Fibroblast of lung (primary cell): ENCODE data around the gene PRR35. TPM values are rescaled to one million over a fixed set of nuclear protein-coding genes. Genes with fewer than 3 reads are reported as not detected.

Source experiments
- DNase-seq, 2 donors: peaks; one replicate each; pipeline versions ENCODE4 v3.0.0 to v3.0.0-alpha.2; 2010; ENCODE audit warnings: low read depth in 2 of 2
- H2AFZ ChIP-seq: 2 replicates; pipeline ENCODE4 v1.5.1; 2012; ENCODE audit warnings: low read length, control low read depth, inconsistent platforms
- H3K27ac ChIP-seq: 2 replicates; pipeline ENCODE4 v1.5.1; 2011; ENCODE audit warnings: low read length, control low read depth; ENCODE audit not compliant: insufficient read depth
- H3K27me3 ChIP-seq: 2 replicates; pipeline ENCODE4 v1.5.1; 2011; ENCODE audit warnings: mild to moderate bottlenecking, low read length; ENCODE audit not compliant: control insufficient read depth, insufficient read depth
- H3K36me3 ChIP-seq: 2 replicates; pipeline ENCODE4 v1.5.1; 2011; ENCODE audit warnings: low read length; ENCODE audit not compliant: control insufficient read depth, insufficient read depth
- H3K4me1 ChIP-seq: 2 replicates; pipeline ENCODE4 v1.5.1; 2011; ENCODE audit warnings: low read length; ENCODE audit not compliant: control insufficient read depth, insufficient read depth; ENCODE audit errors: extremely low read depth
- H3K4me2 ChIP-seq: 2 replicates; pipeline ENCODE4 v1.5.1; 2011; ENCODE audit warnings: low read length, control low read depth; ENCODE audit not compliant: insufficient read depth; ENCODE audit errors: extremely low read depth
- H3K4me3 ChIP-seq, 4 experiments: fragments of 200-600 bp in 1 of 4; sonication (generic) in 1 of 4; replicated peaks in 1 of 4; 2 replicates each; pipeline ENCODE4 v1.5.1; 2011 to 2016; ENCODE audit warnings: low read length in 4 of 4, low read depth in 3 of 4, mild to moderate bottlenecking in 3 of 4, control low read depth in 2 of 4, inconsistent platforms in 1 of 4, mixed read lengths in 1 of 4; ENCODE audit not compliant: insufficient read depth in 1 of 4; ENCODE audit errors: control extremely low read depth in 1 of 4
- H3K79me2 ChIP-seq: 2 replicates; pipeline ENCODE4 v1.5.1; 2012; ENCODE audit warnings: mild to moderate bottlenecking, low read length, inconsistent platforms; ENCODE audit not compliant: control insufficient read depth, insufficient read depth
- H3K9ac ChIP-seq: 2 replicates; pipeline ENCODE4 v1.5.1; 2011; ENCODE audit warnings: mild to moderate bottlenecking, low read length, control low read depth; ENCODE audit not compliant: insufficient read depth
- H3K9me3 ChIP-seq: 2 replicates; pipeline ENCODE4 v1.5.1; 2012; ENCODE audit warnings: low read depth, low read length; ENCODE audit not compliant: control insufficient read depth, insufficient read depth
- H4K20me1 ChIP-seq: 2 replicates; pipeline ENCODE4 v1.5.1; 2011; ENCODE audit warnings: low read length; ENCODE audit not compliant: control insufficient read depth, insufficient read depth; ENCODE audit errors: extremely low read depth
- EZH2 ChIP-seq: IDR thresholded peaks from 2 replicates; pipeline ENCODE4 v1.5.1; 2012; ENCODE audit warnings: low read length, control low read depth, mild to moderate bottlenecking; ENCODE audit errors: missing control alignments
- polyA plus RNA-seq, 2 donors: library from polyadenylated mRNA; depleted of rRNA in 1 of 2; stranded (reverse) in 1 of 2; unstranded in 1 of 2; fragments of >200 nt; gene quantifications; 2 replicates each; pipeline ENCODE4 v1.2.1, GENCODE V29; 2011 to 2012; ENCODE audit warnings: missing spikeins in 1 of 2
- total RNA-seq: library from RNA; depleted of rRNA; stranded (reverse); fragments of >200 nt; gene quantifications from 2 replicates; pipeline ENCODE4 v1.2.1, GENCODE V29; 2014
- TF ChIP-seq, protein P1 (sequence below), 2 donors: IDR thresholded peaks in 1 of 2; conservative IDR thresholded peaks in 1 of 2; 1 replicate in 1 of 2; 2 replicates in 1 of 2; pipeline ENCODE4 v1.5.1; 2011 to 2012; ENCODE audit warnings: low read length in 2 of 2, control low read depth in 1 of 2, inconsistent platforms in 1 of 2, low read depth in 1 of 2, mild to moderate bottlenecking in 1 of 2

The PRR35 gene
- total and polyA plus RNA-seq, 2 donors (not counting 1 experiment from before 2014, with no cell fraction given), result not detected

DNA sequence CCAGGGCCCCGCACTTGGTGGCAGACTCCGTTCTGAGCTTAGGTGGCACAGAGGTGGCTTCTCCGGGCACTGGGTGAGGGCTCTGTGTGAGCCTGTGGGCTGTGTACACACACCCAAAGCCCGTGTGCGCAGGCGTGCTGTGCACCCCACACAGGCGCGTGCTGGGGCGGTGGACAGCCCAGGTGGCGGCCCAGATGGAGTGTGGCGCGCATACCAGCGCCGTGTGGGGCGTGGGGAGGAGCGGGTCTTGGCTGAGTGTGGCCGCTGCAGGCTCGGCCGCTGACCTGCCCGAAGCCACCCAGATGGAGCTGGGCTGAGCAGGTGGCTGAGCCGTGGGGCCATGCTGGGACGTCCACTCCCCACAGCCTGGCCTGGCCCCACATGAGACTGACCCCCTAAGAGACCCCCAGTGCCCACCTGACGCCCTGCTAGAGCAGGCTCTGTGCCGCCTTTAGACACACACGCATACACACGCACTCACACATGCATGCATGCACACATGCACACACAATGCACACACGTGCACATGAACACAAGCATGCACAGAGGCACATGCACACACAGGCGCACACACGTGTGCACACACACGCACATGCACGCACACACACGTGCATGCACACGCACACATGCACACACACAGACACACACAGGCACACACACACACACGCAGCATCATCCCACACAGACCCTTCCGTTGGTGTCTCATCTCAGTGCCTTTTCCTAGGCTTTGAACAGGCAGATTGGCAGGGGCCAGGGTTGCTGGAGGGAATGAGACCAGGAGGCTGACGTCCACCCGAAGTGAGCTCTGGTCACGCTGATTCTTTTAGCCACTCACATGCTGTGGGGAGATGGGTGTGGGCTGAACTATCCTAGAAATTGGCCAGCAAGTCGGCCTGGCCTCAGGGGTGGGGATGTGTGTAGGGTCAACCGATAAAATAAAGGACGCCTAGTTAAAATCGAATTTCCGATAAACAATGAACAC, 2.1 kb downstream of the PRR35 start:
- DNase-seq, result no peak
- H3K4me3 ChIP-seq, result no peak overlapping the region
- H3K79me2 ChIP-seq, result no peaks in the 10 kb centered on the region
- no peak overlapping the region for H3K27ac ChIP-seq
- H3K4me2 ChIP-seq, result no peak overlapping the region
- no peaks in the 10 kb centered on the region for H4K20me1 ChIP-seq
- no peaks in the 10 kb centered on the region for H3K9me3 ChIP-seq
- peaks cover 13% of the 10 kb centered on the region for H3K4me1 ChIP-seq
- peaks cover 19% of the 10 kb centered on the region for H3K27me3 ChIP-seq
- H2AFZ ChIP-seq, result no peak overlapping the region
- H3K36me3 ChIP-seq, result no peaks in the 10 kb centered on the region
- H3K9ac ChIP-seq, result no peak overlapping the region
- TF ChIP-seq, protein P1, sequence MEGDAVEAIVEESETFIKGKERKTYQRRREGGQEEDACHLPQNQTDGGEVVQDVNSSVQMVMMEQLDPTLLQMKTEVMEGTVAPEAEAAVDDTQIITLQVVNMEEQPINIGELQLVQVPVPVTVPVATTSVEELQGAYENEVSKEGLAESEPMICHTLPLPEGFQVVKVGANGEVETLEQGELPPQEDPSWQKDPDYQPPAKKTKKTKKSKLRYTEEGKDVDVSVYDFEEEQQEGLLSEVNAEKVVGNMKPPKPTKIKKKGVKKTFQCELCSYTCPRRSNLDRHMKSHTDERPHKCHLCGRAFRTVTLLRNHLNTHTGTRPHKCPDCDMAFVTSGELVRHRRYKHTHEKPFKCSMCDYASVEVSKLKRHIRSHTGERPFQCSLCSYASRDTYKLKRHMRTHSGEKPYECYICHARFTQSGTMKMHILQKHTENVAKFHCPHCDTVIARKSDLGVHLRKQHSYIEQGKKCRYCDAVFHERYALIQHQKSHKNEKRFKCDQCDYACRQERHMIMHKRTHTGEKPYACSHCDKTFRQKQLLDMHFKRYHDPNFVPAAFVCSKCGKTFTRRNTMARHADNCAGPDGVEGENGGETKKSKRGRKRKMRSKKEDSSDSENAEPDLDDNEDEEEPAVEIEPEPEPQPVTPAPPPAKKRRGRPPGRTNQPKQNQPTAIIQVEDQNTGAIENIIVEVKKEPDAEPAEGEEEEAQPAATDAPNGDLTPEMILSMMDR (conservative IDR thresholded peaks at IDR 0.05 in 1 of 2, IDR thresholded peaks at IDR 0.05 in 1 of 2; ENCODE audit: low read depth in 1 of 2, low read length in 2 of 2), result no peak
- TF ChIP-seq EZH2, result peak; percentile 66

DNA sequence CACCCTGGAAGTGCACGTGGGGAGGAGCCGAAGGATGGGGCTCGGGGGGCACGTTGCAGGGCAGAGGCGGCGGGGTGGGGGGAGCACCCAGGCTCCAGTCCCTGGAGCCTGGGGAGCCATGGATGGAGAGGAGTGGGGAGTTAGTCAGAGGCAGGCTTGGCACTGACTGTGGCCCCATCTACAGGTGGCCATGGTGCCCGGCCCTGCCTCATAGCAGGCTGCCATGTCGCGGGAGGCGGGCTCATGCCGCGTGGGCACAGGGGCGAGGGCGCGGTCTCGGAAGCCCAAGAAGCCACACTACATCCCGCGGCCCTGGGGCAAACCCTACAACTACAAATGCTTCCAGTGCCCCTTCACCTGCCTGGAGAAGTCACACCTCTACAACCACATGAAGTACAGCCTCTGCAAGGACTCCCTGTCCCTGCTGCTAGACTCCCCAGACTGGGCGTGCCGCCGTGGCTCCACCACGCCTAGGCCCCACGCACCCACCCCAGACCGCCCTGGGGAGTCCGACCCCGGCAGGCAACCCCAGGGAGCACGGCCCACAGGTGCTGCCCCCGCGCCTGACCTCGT, 3.0 kb downstream of the PRR35 start:
- no peaks in the 10 kb centered on the region for H3K9me3 ChIP-seq
- H3K79me2 ChIP-seq, result no peaks in the 10 kb centered on the region
- H4K20me1 ChIP-seq, result no peaks in the 10 kb centered on the region
- H3K4me3 ChIP-seq, result no peak overlapping the region
- H3K9ac ChIP-seq, result no peak overlapping the region
- peaks cover 13% of the 10 kb centered on the region for H3K4me1 ChIP-seq
- no peak overlapping the region for H3K4me2 ChIP-seq
- H3K27me3 ChIP-seq, result peaks cover 19% of the 10 kb centered on the region
- no peak overlapping the region for H2AFZ ChIP-seq
- H3K27ac ChIP-seq, result no peak overlapping the region
- no peaks in the 10 kb centered on the region for H3K36me3 ChIP-seq
- no peak for DNase-seq
- TF ChIP-seq EZH2, result no peak

DNA sequence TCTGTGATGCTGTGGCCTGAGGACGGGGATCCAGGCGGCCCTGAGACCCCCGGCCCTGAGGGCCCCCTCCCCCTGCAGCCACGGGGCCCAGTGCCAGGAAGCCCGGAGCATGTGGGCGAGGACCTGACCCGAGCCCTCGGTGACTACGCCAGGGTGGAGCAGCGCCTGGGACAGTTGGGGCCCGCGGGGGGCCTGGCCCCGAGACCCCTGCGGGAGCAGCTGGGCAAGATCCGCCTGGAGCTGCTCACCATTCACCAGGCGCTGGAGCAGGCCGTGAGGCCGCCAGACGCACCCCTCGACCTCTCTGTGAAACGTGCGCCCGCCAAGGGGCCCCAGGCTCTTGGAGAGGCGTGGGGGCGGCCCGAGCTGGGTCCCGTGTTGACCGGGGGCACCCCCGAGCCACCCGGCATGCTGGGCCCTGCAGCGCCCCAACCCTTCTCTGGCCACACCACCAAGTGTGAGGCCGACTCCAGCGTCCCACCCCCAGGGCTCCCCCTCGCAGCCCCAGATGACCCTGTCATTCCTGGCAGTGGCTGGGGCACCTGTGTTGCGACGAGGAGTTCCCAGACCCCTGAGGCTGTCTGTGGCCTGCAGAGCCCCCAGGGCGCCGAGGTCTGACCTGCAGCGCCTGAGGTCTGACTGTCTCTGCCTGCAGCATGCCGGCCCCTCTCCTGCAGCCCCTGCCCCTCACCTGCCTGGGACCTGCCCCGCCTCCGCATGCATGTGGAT, 4.7 kb downstream of the PRR35 start:
- Histone ChIP-seq H4K20me1 (no peaks in the 10 kb centered on the region), H3K4me2 (no peak overlapping the region), H3K9ac (no peak overlapping the region), H2AFZ (no peak overlapping the region), H3K4me1 (peaks cover 17% of the 10 kb centered on the region), H3K27ac (no peak overlapping the region), H3K27me3 (peaks cover 11% of the 10 kb centered on the region), H3K9me3 (no peaks in the 10 kb centered on the region), H3K4me3 (no peak overlapping the region), H3K36me3 (no peaks in the 10 kb centered on the region), H3K79me2 (no peaks in the 10 kb centered on the region)
- TF ChIP-seq, protein P1 (conservative IDR thresholded peaks at IDR 0.05 in 1 of 2, IDR thresholded peaks at IDR 0.05 in 1 of 2; ENCODE audit: low read depth in 1 of 2, low read length in 2 of 2), result no peak
- TF ChIP-seq EZH2, result no peak
- no peak for DNase-seq
